ENCODE measurements around the gene NLRP1.

NLRP1 gene

GRCh38 chr17:5540321-5540720, 44.0 kb downstream of the NLRP1 start:
- H3K9me3 ChIP-seq, result no peaks in the 10 kb centered on the region
- TF ChIP-seq, protein P1, sequence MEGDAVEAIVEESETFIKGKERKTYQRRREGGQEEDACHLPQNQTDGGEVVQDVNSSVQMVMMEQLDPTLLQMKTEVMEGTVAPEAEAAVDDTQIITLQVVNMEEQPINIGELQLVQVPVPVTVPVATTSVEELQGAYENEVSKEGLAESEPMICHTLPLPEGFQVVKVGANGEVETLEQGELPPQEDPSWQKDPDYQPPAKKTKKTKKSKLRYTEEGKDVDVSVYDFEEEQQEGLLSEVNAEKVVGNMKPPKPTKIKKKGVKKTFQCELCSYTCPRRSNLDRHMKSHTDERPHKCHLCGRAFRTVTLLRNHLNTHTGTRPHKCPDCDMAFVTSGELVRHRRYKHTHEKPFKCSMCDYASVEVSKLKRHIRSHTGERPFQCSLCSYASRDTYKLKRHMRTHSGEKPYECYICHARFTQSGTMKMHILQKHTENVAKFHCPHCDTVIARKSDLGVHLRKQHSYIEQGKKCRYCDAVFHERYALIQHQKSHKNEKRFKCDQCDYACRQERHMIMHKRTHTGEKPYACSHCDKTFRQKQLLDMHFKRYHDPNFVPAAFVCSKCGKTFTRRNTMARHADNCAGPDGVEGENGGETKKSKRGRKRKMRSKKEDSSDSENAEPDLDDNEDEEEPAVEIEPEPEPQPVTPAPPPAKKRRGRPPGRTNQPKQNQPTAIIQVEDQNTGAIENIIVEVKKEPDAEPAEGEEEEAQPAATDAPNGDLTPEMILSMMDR (IDR thresholded peaks at IDR 0.05), result no peak
- no peak overlapping the region for H3K27ac ChIP-seq
- H3K4me1 ChIP-seq, result no peaks in the 10 kb centered on the region
- peaks cover 0 to 66% (median 62%) of the 10 kb centered on the region in 3 donors for H3K36me3 ChIP-seq
- H3K4me3 ChIP-seq, result no peak overlapping the region
- intact Hi-C loops (cut with DNase I; ENCODE audit: low total_unique reads), result no loop called here
- DNase-seq, result no peak
- H3K27me3 ChIP-seq, result no peaks in the 10 kb centered on the region

GRCh38 chr17:5539286-5539685, 45.0 kb downstream of the NLRP1 start:
- no peaks in the 10 kb centered on the region for H3K4me1 ChIP-seq
- TF ChIP-seq, protein P1 (IDR thresholded peaks at IDR 0.05), result no peak
- H3K4me3 ChIP-seq, result no peak overlapping the region
- peaks cover 0 to 71% (median 63%) of the 10 kb centered on the region in 3 donors for H3K36me3 ChIP-seq
- intact Hi-C loops (cut with DNase I; ENCODE audit: low total_unique reads), result no loop called here
- H3K9me3 ChIP-seq, result no peaks in the 10 kb centered on the region
- H3K27ac ChIP-seq, result no peak overlapping the region
- DNase-seq, result no peak
- no peaks in the 10 kb centered on the region for H3K27me3 ChIP-seq

- intact Hi-C loops (cut with DNase I; ENCODE audit: low total_unique reads), result no loop called here
These were observed 47.3 kb downstream of the NLRP1 start for GRCh38 chr17:5536866-5537650.

GRCh38 chr17:5535436-5535835, 48.9 kb downstream of the NLRP1 start:
- intact Hi-C loops (cut with DNase I; ENCODE audit: low total_unique reads), result no loop called here
- H3K36me3 ChIP-seq, result peaks cover 0 to 85% (median 60%) of the 10 kb centered on the region in 3 donors

More at GRCh38 chr17:5536866-5537650, 47.3 kb downstream of the NLRP1 start:
- no peaks in the 10 kb centered on the region for H3K27me3 ChIP-seq
- no peaks in the 10 kb centered on the region for H3K4me1 ChIP-seq
- H3K4me3 ChIP-seq, result no peak overlapping the region
- no peak for DNase-seq
- peaks cover 0 to 84% (median 65%) of the 10 kb centered on the region in 3 donors for H3K36me3 ChIP-seq
- H3K9me3 ChIP-seq, result no peaks in the 10 kb centered on the region
- TF ChIP-seq, protein P1 (IDR thresholded peaks at IDR 0.05), result no peak
- H3K27ac ChIP-seq, result no peak overlapping the region

DNA sequence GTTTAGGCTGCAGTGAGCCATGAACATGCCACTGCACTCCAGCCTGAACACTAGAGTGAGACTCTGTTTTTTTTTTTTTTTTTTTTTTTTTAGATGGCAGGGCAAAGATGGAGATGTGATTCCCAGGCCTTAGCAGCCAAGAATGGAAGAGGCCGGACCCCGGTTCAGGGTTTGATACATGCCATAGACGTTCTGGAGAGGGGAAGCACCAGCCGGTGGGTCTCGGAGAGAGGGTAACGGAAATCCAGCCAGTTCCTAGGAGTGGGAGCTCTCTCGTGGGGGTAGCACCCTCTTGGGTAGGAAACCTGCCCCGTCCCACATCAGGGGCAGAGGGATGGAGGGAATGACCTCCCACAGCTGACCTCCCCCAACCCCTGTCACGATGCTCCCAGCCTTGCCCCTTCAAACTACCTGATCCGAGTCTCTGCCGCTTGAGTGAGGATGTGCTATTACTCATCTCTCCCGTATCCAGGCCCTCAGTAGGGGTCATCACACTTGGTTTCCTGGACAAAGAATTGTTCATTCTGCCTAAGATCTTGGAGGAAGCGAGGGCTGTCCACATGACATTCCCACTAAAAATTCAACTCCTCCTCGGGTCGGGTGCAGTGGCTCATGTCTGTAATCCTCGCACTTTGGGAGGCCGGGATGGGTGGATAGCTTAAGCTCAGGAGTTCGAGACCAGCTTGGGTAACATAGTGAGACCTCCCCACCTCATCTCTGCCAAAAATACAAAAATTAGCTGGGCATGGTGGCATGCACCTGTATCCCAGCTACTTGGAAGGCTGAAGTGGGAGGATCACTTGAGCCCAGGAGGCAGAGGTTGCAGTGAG, 50.6 kb downstream of the NLRP1 start:
- Histone ChIP-seq H3K27ac (no peak overlapping the region), H3K36me3 (peaks cover 0 to 82% (median 55%) of the 10 kb centered on the region in 3 donors), H3K4me3 (no peak overlapping the region), H3K27me3 (no peaks in the 10 kb centered on the region), H3K4me1 (no peaks in the 10 kb centered on the region), H3K9me3 (no peaks in the 10 kb centered on the region)
- DNase-seq, result no peak
- intact Hi-C loops (cut with DNase I; ENCODE audit: low total_unique reads), result no loop called here
- TF ChIP-seq, protein P1 (IDR thresholded peaks at IDR 0.05), result no peak

More at GRCh38 chr17:5535436-5535835, 48.9 kb downstream of the NLRP1 start:
- Histone ChIP-seq H3K27ac (no peak overlapping the region), H3K27me3 (no peaks in the 10 kb centered on the region), H3K4me1 (no peaks in the 10 kb centered on the region), H3K4me3 (no peak overlapping the region), H3K9me3 (no peaks in the 10 kb centered on the region)
- no peak for DNase-seq
- TF ChIP-seq, protein P1 (IDR thresholded peaks at IDR 0.05), result no peak

Measured in tibial artery (tissue), 4 donors.